Measurements from ENCODE around the gene RUVBL2.

Gene RUVBL2

GRCh38 chr19:48970139-48970766 is 23.4 kb upstream of the RUVBL2 start:
- DNase-seq (ENCODE audit: low read depth in 1 of 2, low spot score in 1 of 2): no peak
- TF ChIP-seq CTCF (IDR thresholded peaks at IDR 0.05; ENCODE audit: insufficient read depth, low read length): no peak
- no peak for TF ChIP-seq GABPA (IDR thresholded peaks at IDR 0.05; ENCODE audit: low read depth)
- TF ChIP-seq REST (IDR thresholded peaks at IDR 0.05; ENCODE audit: insufficient replicate concordance, low read depth): no peak
- no peaks in the 10 kb centered on the region for H3K27me3 ChIP-seq (ENCODE audit: insufficient read depth, poor library complexity, severe bottlenecking)
- H3K4me3 ChIP-seq (replicated peaks; ENCODE audit: insufficient read depth, low read length): no peak overlapping the region
- H3K27ac ChIP-seq (replicated peaks): no peak overlapping the region

DNA sequence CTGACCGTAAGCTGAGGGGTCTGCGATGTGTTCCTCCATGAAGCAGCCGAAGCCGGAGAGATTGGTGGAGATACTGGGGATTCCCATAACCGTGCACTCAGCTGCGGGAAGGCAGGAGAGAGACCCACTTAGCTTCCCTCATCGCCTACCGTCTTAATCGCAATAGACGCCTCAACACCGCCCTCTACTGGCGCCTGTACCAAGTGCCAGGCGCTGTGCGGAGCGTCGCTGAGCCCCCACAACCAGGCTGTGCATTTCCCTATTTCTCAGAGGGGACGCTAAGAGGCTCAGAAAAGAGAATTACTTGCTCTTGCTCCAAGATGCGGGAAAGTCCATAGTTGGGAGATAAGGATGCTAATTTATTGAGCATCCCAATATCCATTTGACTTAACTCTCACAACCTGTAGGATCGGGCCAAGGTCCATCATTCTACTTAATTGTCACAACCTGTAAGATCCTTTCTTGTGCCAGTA is 22.7 kb upstream of the RUVBL2 start:
- H3K27me3 ChIP-seq (ENCODE audit: insufficient read depth, poor library complexity, severe bottlenecking): no peaks in the 10 kb centered on the region
- H3K27ac ChIP-seq (replicated peaks): no peak overlapping the region
- TF ChIP-seq POLR2AphosphoS5 (IDR thresholded peaks at IDR 0.05; ENCODE audit: low read depth): no peak
- peak; percentile 91 for TF ChIP-seq CTCF (IDR thresholded peaks at IDR 0.05; ENCODE audit: insufficient read depth, low read length)
- peak; percentile 82 for TF ChIP-seq SPI1 (IDR thresholded peaks at IDR 0.05; ENCODE audit: borderline replicate concordance, low read depth)
- H3K4me3 ChIP-seq (replicated peaks; ENCODE audit: insufficient read depth, low read length): no peak overlapping the region
- DNase-seq (ENCODE audit: low read depth in 1 of 2, low spot score in 1 of 2): peak in 1 of 2 experiments; percentile 79

DNA sequence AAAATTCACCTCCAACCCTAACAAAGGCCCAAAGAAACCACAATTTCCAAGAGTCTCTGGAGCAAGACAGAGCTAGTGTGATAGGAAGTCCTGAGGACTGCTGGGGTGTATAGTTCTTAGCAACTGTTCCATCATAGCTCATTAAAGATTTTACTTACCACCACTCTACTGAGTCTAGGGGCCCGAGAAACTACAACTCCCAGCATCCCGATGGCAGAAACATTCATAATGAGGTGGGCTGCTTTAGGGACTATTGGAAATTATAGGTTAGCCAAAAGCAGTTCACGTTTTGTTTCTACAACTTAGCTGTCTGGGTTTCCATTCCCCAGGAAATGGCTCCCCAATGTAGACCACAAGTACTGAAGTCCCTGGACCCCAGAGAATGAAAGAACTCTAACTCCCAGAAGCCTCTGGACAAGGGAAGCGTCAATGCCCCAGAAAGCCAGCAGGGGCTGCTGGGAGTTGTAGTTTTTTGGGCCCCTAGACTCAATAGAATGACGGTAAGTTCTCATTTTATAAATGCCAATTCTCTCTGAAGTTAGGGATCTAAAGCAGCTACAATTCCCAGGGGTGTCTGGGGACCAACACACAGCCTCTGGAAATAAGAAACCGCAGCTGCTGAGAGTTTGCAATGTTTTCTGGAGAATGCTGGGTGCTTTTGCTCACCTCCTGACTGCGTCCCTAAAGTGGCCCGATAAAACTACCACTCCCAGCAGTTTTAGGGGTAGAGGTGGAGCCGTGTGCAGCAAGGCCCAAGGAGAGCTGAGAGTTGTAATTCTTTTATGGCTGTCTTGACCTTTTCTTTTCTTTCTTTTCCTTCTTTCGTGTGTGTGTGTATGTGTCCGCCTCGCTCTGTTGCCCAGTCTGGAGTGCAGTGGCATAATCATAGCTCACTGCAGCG is 17.5 kb upstream of the RUVBL2 start:
- H3K27ac ChIP-seq (replicated peaks): no peak overlapping the region
- DNase-seq (ENCODE audit: low read depth in 1 of 2, low spot score in 1 of 2): no peak

More for the DNA sequence above, 17.5 kb upstream of the RUVBL2 start:
- TF ChIP-seq POLR2AphosphoS5 (IDR thresholded peaks at IDR 0.05; ENCODE audit: low read depth) (no peak), GABPA (IDR thresholded peaks at IDR 0.05; ENCODE audit: low read depth) (no peak), CTCF (IDR thresholded peaks at IDR 0.05; ENCODE audit: insufficient read depth, low read length) (no peak), SPI1 (IDR thresholded peaks at IDR 0.05; ENCODE audit: borderline replicate concordance, low read depth) (no peak), REST (IDR thresholded peaks at IDR 0.05; ENCODE audit: insufficient replicate concordance, low read depth) (no peak)
- Histone ChIP-seq H3K27me3 (ENCODE audit: insufficient read depth, poor library complexity, severe bottlenecking) (no peaks in the 10 kb centered on the region), H3K4me3 (replicated peaks; ENCODE audit: insufficient read depth, low read length) (no peak overlapping the region)
